ENCODE data around the gene OTOGL.
"Not testable (repeated sequence)": the region's sequence is repeated elsewhere in the genome, so short reads cannot be mapped to it uniquely, and the experiment has no call there.

Gene OTOGL

DNA sequence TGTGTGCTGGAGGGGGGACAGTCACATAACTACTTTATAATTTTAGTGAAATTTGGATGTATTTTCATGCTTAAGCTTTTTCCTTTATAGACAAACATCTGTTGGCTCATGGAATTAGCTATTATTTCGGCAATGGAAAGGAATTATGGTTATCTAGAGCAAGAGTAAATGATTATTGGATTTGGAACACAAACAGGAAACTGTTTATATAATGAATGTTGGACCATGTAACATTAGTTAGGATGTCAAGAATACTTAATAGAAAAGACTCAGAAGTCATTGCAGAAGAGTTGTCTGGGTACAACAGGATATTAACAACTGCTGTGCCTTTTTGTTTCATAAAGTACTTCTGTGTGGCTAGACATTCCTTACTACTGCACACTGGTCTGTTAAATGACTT, 108.7 kb downstream of the OTOGL start:
- DNase-seq, result no peak
- intact Hi-C loops (cut with DNase I), result no loop called here

GRCh38 chr12:80211671-80212070, 112.3 kb downstream of the OTOGL start:
- intact Hi-C loops (cut with DNase I), result no loop called here
- no peak for DNase-seq

GRCh38 chr12:80212938-80213645, 113.8 kb downstream of the OTOGL start:
- DNase-seq, result no peak
- intact Hi-C loops (cut with DNase I), result no loop called here

GRCh38 chr12:80213871-80214270, 114.5 kb downstream of the OTOGL start:
- DNase-seq, result no peak
- intact Hi-C loops (cut with DNase I), result no loop called here

DNA sequence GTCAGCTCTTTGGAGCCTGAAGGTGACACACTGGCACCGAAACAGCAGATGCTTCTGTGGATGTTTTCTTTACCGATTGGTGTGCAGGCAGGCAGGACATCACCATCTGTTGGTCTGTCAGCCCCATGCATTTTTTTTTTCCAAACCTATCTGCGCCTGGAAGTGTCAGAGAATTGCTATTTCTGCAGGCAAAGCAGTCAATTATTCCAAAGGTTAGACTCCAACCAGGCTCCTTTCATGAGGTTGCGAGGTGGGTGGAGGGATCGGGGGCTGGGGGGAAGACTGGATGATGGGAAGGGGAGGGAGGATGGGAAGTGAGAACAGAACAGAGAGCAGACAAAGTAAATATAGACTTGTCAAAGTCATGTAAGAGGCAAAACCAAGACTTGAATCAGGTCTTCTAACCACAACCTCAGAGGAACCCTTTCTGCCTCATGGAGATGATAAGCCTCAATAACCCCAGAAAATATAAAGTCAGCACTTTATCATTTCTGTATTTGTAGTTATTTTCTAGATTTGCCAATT, 117.7 kb downstream of the OTOGL start:
- intact Hi-C loops (cut with DNase I), result no loop called here
- DNase-seq, result no peak

- DNase-seq; intact Hi-C loops (cut with DNase I): not testable (repeated sequence)
Measured at GRCh38 chr12:80218925-80219324, 119.6 kb downstream of the OTOGL start.

DNA sequence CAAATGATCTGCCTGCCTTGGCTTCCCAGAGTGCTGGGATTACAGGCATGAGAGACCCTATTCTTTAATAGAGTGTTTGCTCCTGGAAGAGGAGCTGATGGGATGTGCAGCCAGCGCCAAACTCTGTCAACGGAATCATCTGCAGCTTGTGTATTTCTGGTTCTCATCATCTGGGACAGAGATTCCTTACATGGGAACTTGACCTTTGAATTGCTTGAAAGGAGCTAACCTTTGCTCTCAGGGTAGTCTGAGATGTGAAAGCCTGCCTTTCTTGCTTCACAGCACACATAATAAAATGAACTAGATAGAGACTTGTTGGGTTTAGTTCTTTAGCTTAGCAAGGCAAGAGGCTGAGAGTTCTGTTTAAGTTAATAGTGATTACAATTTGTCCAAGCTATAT, 120.0 kb downstream of the OTOGL start:
- no peak for DNase-seq
- intact Hi-C loops (cut with DNase I), result no loop called here

- intact Hi-C loops (cut with DNase I), result no loop called here
- no peak for DNase-seq
Measured at GRCh38 chr12:80222261-80222660, 122.9 kb downstream of the OTOGL start.

GRCh38 chr12:80226576-80226975, 127.2 kb downstream of the OTOGL start:
- intact Hi-C loops (cut with DNase I), result no loop called here
- no peak for DNase-seq

- intact Hi-C loops (cut with DNase I); DNase-seq: not testable (repeated sequence)
Measured at GRCh38 chr12:80227904-80228303, 128.6 kb downstream of the OTOGL start.

DNA sequence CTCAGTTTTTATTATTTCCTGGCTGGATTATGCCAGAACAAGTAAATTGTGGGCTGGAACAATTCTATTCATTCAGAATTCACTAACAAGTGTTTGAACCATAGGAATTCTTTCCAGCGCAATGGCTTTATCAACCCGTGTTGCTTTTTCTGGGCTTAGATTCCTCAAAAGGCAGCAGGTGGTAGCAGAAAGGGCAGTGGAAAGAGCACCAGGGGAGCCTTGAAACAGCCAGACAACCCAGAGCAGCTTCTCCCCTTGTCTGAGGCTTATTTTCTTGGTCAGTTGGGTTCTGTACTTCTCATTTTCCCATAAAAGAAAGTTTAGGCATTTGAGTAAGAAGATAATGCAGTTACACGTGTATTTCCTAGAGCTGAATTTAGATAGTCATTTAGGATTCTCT, 130.7 kb downstream of the OTOGL start:
- DNase-seq, result no peak
- intact Hi-C loops (cut with DNase I), result no loop called here

DNA sequence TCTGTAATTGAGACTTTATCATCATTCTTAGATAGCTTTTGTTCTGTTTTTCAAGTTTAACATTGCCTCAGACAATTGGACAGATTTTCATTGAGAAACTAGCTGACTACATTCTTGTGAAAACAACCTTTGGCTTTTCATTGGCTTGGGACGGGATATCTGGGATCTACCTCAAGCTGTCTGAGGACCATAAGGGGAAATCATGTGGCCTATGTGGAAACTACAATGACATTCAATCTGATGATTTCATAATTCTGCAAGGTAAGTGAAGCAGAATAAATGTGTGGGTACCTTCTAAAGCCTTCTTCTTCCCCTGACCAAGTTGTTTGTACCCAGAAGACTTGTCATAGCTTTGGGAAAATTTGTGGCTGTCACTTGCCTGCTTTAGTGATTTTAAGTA, 133.5 kb downstream of the OTOGL start:
- no peak for DNase-seq
- intact Hi-C loops (cut with DNase I), result no loop called here

DNA sequence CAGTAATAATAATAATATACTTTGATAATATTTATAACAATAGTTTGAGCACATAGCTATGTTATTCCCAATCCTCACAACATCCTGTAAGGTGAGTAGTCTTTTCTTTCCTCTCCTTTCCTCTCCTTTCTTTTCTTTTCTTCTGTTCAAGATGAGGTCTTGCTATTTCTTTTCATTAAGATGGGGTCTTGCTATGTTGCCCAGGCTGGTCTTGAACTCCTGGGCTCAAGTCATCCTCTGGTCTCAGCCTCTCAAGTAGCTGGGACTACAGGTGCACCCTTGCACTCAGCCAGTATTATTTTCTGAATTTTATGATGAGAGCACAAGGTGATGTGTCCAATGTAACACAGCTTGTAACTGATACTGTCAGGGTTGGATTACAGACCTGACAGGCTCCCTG, 134.6 kb downstream of the OTOGL start:
- intact Hi-C loops (cut with DNase I), result no loop called here
- no peak for DNase-seq

GRCh38 chr12:80234667-80235066, 135.3 kb downstream of the OTOGL start:
- intact Hi-C loops (cut with DNase I), result no loop called here
- DNase-seq, result no peak

DNA sequence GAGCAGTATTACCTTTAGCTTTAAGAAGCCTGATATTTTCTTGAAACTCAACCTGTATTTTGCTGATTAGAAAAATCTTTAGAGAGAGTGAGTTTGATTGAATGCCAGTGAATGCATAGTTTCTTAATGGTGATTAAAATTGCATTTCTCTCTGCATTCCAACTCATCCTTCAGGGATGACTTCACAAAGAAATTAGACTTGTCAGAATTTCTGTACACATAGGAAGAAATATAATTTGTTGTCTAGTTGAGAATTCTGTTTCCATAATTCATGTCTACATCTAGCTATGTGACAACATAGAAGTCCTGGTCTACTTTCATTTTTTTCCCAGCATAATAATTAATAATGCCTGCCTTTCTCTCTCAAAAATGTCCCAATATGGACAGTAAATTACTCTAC, 136.6 kb downstream of the OTOGL start:
- DNase-seq, result no peak
- intact Hi-C loops (cut with DNase I), result no loop called here

- intact Hi-C loops (cut with DNase I), result no loop called here
- no peak for DNase-seq
Measured at GRCh38 chr12:80239867-80240266, 140.5 kb downstream of the OTOGL start.

DNA sequence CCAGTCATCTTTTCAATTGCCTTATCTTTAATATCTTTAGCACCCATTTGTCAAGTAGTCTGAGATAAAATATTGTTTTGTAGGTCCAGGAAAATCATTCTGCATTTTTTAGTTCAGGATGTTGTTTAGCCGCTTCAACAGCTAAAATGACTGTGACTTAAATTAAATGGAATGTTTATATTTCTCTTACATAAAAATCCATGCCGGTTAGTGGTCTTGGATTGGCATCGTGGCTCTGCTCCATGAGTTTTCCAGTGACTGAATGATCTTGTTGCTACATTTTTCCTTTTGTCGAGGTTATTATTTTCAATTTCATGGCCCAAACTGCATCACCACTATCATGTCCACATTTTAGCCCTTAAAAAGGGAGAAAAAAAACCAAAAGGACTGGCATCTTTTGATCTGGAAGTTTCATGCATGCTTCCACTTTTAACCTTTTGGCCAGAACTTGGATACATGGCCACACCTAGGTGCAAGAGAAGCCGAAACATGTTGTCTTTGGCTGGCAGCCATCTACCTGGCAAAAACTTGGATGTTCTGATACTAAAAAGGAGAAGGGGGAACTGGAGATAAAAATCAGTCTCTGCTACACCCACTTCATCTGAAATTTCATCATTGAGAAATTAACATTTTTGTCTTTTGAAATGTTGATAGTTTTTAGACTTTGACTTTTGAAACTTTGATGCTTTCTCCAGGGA, 142.4 kb downstream of the OTOGL start:
- no peak for DNase-seq
- intact Hi-C loops (cut with DNase I), result no loop called here

- intact Hi-C loops (cut with DNase I), result no loop called here
- no peak for DNase-seq
Measured at GRCh38 chr12:80242321-80242720, 143.0 kb downstream of the OTOGL start.

- intact Hi-C loops (cut with DNase I), result not testable (repeated sequence)
Measured at GRCh38 chr12:80249581-80249980, 150.2 kb downstream of the OTOGL start.

GRCh38 chr12:80257920-80258319, 158.6 kb downstream of the OTOGL start:
- intact Hi-C loops (cut with DNase I), result no loop called here
- DNase-seq, result no peak

More at GRCh38 chr12:80249581-80249980, 150.2 kb downstream of the OTOGL start:
- DNase-seq, result not testable (repeated sequence)

DNA sequence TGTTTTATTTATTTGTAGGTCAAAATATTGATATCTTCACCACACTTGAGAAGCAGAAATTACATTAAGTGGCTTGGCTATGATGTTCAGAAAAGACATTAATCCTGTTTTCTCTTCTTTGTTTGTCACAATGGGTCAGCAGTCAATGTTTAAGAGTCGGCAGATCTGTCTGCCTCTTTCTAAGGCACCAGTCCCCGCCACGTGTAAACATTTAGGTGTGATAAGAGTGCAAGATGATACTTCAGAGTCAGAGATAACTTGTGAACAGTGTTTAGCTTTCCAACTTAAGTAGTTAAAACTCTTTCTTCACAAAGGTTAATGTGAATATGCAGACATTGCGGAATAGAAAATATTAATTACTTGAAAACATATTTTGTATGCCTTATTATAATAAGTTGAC, 160.9 kb downstream of the OTOGL start:
- no peak for DNase-seq
- intact Hi-C loops (cut with DNase I), result no loop called here
